GM12878 (cell line): ENCODE measurements around the gene DIPK2A. TPM values are rescaled to one million over a fixed set of nuclear protein-coding genes. Genes with fewer than 3 reads are reported as not detected.
A peak's percentile ranks its signal among the peaks of the same experiment; 100 is the strongest.

ENCODE experiments used
- ATAC-seq: fragments of 200-7000 bp; cut with Tn5 transposase; 3 replicates; pipeline ENCODE4 v1.9.1; 2020; ENCODE audit warnings: mild to moderate bottlenecking, moderate library complexity
- BruUV-seq: library from RNA; stranded (reverse); fragments of 400-500 nt; replicated peaks from 2 replicates; lab custom pipeline; 2021; lab: Mats Ljungman, UMichigan
- CTCF ChIA-PET: fragments of 300-600 bp; sonication (Branson Sonifier 250); formaldehyde crosslinking; extraction: SDS; loops from one replicate; lab custom pipeline; 2021; ENCODE audit warnings: inconsistent platforms; lab: Yijun Ruan, JAX
- POLR2A ChIA-PET: fragments of 350-600 bp; formaldehyde crosslinking; extraction: SDS; loops from one replicate; lab custom pipeline; 2021; ENCODE audit warnings: inconsistent platforms; lab: Charles Lee
- RAD21 ChIA-PET: fragments of 300-600 bp; sonication (Branson Sonifier 250); formaldehyde crosslinking; loops from one replicate; lab custom pipeline; 2023; ENCODE audit warnings: antibody characterized with exemption; ENCODE audit not compliant: unreplicated experiment; lab: Charles Lee
- SMC1A ChIA-PET: fragments of 300-600 bp; sonication (Branson Sonifier 250); formaldehyde crosslinking; loops from one replicate; lab custom pipeline; 2023; ENCODE audit not compliant: unreplicated experiment, uncharacterized antibody; lab: Charles Lee
- DNase-seq: peaks from one replicate; pipeline ENCODE4 v3.0.0-alpha.2; 2011; ENCODE audit warnings: low read depth, low spot score
- FAIRE-seq: peaks from 3 replicates; lab custom pipeline; 2011; peaks lifted over from hg19 to GRCh38; lab: Jason Lieb, UNC
- H2AFZ ChIP-seq: 2 replicates; pipeline ENCODE4 v1.6.0; 2011; ENCODE audit warnings: low read depth, low read length, control low read depth; ENCODE audit not compliant: control insufficient read depth
- H3K27ac ChIP-seq: 2 replicates; pipeline ENCODE4 v1.5.1; 2011; ENCODE audit warnings: control low read depth; ENCODE audit not compliant: control insufficient read depth, insufficient read depth
- H3K27me3 ChIP-seq, 2 experiments: replicated peaks in 1 of 2; 2 replicates each; pipeline versions ENCODE4 v1.6.0 to v1.6.1; 2011; ENCODE audit warnings: low read length in 1 of 2; ENCODE audit not compliant: control insufficient read depth in 2 of 2, insufficient read depth in 2 of 2
- H3K36me3 ChIP-seq, 2 experiments: 2 replicates each; pipeline ENCODE4 v1.5.1; 2011; ENCODE audit warnings: low read length in 1 of 2; ENCODE audit not compliant: control insufficient read depth in 2 of 2, insufficient read depth in 2 of 2
- H3K4me1 ChIP-seq: 2 replicates; pipeline ENCODE4 v1.6.1; 2011; ENCODE audit warnings: mild to moderate bottlenecking, low read length, moderate library complexity, mixed read lengths; ENCODE audit not compliant: control insufficient read depth, insufficient read depth
- H3K4me2 ChIP-seq: 2 replicates; pipeline ENCODE4 v1.6.0; 2011; ENCODE audit warnings: control low read depth; ENCODE audit not compliant: control insufficient read depth, insufficient read depth
- H3K4me3 ChIP-seq: fragments of 200-600 bp; sonication (generic); 2 replicates; pipeline ENCODE4 v1.5.1; 2016
- H3K79me2 ChIP-seq: 2 replicates; pipeline ENCODE4 v1.6.0; 2011; ENCODE audit warnings: low read length; ENCODE audit not compliant: control insufficient read depth, insufficient read depth
- H3K9ac ChIP-seq: 2 replicates; pipeline ENCODE4 v1.8.0; 2011; ENCODE audit warnings: low read length, control low read depth, mixed read lengths; ENCODE audit not compliant: control insufficient read depth, insufficient read depth
- H3K9me3 ChIP-seq: replicated peaks from 3 replicates; pipeline ENCODE4 v1.5.1; 2011; ENCODE audit warnings: mild to moderate bottlenecking, low read length; ENCODE audit not compliant: control insufficient read depth, insufficient read depth
- H4K20me1 ChIP-seq: 2 replicates; pipeline ENCODE4 v1.6.0; 2011; ENCODE audit not compliant: control insufficient read depth, insufficient read depth
- CEBPB ChIP-seq, 2 experiments: fragments of 150-350 bp in 1 of 2; IDR thresholded peaks; 2 replicates each; pipeline ENCODE4 v1.6.1; 2012 to 2014; ENCODE audit warnings: low read depth in 2 of 2, low read length in 2 of 2, borderline replicate concordance in 1 of 2, inconsistent platforms in 1 of 2
- CREB1 ChIP-seq: IDR thresholded peaks from 2 replicates; pipeline ENCODE4 v1.6.1; 2012; ENCODE audit warnings: low read depth, mild to moderate bottlenecking, inconsistent platforms
- IKZF2 ChIP-seq, 2 experiments: fragments of 450-650 bp; IDR thresholded peaks; 2 replicates each; pipeline ENCODE4 v1.6.1; 2017; ENCODE audit warnings: mild to moderate bottlenecking in 2 of 2, moderate library complexity in 2 of 2
- MXI1 ChIP-seq: fragments of 150-350 bp; IDR thresholded peaks from 2 replicates; pipeline ENCODE4 v1.6.1; 2011; ENCODE audit warnings: low read depth, mild to moderate bottlenecking, inconsistent platforms, low read length, improper control_type of control experiment
- NBN ChIP-seq: fragments of 450-650 bp; IDR thresholded peaks from 2 replicates; pipeline ENCODE4 v1.6.1; 2016
- NFXL1 ChIP-seq: fragments of 450-650 bp; IDR thresholded peaks from 2 replicates; pipeline ENCODE4 v1.6.1; 2017; ENCODE audit warnings: antibody characterized with exemption, mild to moderate bottlenecking, borderline replicate concordance
- POLR2A ChIP-seq: IDR thresholded peaks from 2 replicates; pipeline ENCODE4 v1.6.1; 2011; ENCODE audit warnings: low read depth, mild to moderate bottlenecking, low read length
- RBBP5 ChIP-seq: fragments of 200-600 bp; sonication (generic); conservative IDR thresholded peaks from 2 replicates; pipeline ENCODE4 v1.6.1; 2016
- RELA ChIP-seq: fragments of 450-650 bp; IDR thresholded peaks from 2 replicates; pipeline ENCODE4 v1.8.0; 2014; ENCODE audit warnings: borderline replicate concordance; ENCODE audit not compliant: partially characterized antibody
- SPI1 ChIP-seq: IDR thresholded peaks from 2 replicates; pipeline ENCODE4 v1.6.1; 2011; ENCODE audit warnings: low read depth, mild to moderate bottlenecking, low read length, moderate library complexity, borderline replicate concordance; ENCODE audit not compliant: insufficient read depth
- SREBF2 ChIP-seq: IDR thresholded peaks from 2 replicates; pipeline ENCODE4 v1.6.1; 2012; ENCODE audit warnings: mild to moderate bottlenecking, low read length
- TBL1XR1 ChIP-seq: IDR thresholded peaks from 2 replicates; pipeline ENCODE4 v1.6.1; 2012; ENCODE audit warnings: low read depth, low read length, improper control_type of control experiment
- ZNF274 ChIP-seq: IDR thresholded peaks from one replicate; pipeline ENCODE4 v1.8.0; 2011; ENCODE audit not compliant: insufficient read length, insufficient read depth
- WGBS: methylation state at CpG from one replicate; pipeline ENCODE4 v1.1.6; 2016; ENCODE audit warnings: low lambda C conversion rate; ENCODE audit not compliant: insufficient replicate concordance, insufficient coverage; ENCODE audit errors: missing lambda C conversion rate; 5-methylcytosine and 5-hydroxymethylcytosine counted together
- in situ Hi-C: fragments of 300-500 bp; cut with MboI; formaldehyde crosslinking; loops from 9 replicates; pipeline ENCODE4 v1.14.3; 2018; ENCODE audit warnings: mixed read lengths
- intact Hi-C: fragments of 100-400 bp; cut with micrococcal nuclease; formaldehyde crosslinking; loops from one replicate; pipeline ENCODE4 v1.14.2; 2022; ENCODE audit not compliant: unreplicated experiment
- polyA plus RNA-seq, 11 experiments: library from polyadenylated mRNA; depleted of rRNA in 4 of 11; unstranded in 6 of 11; stranded (reverse) in 5 of 11; fragments of >200 nt; fragmentation: Nextera tagmentation in 4 of 11; fragmentation: Illumina TruSeq in 1 of 11; extraction: Ambion mirVana in 4 of 11; extraction: Trizol in 1 of 11; gene quantifications; 1 replicate in 1 of 11; 2 replicates in 10 of 11; pipeline versions ENCODE4 v1.2.1 to v1.2.3, GENCODE V29; 2011 to 2016; ENCODE audit warnings: inconsistent platforms in 2 of 11, missing spikeins in 2 of 11, low read depth in 1 of 11
- total RNA-seq, 4 experiments: library from RNA; depleted of rRNA in 3 of 4; stranded (reverse); fragments of >200 nt in 3 of 4; fragmentation: Illumina TruSeq in 1 of 4; extraction: Trizol in 1 of 4; gene quantifications; 2 replicates each; pipeline versions ENCODE4 v1.2.1 to v1.2.3, GENCODE V29; 2013 to 2021
- TF ChIP-seq, protein P1 (sequence below): fragments of 450-650 bp; formaldehyde crosslinking; IDR thresholded peaks from 2 replicates; pipeline ENCODE4 v1.4.0; 2022; ENCODE audit warnings: mild to moderate bottlenecking, moderate library complexity
- TF ChIP-seq, protein P2 (sequence below): fragments of 450-650 bp; IDR thresholded peaks from 2 replicates; pipeline ENCODE4 v1.6.1; 2016; ENCODE audit warnings: mild to moderate bottlenecking

The DIPK2A gene
- total and polyA plus RNA-seq, 10 of the 15 experiments (the other 5 are each of a cell fraction or from before 2014, with no cell fraction given) = 4.6 to 36.4 (median 15.0) TPM

DNA sequence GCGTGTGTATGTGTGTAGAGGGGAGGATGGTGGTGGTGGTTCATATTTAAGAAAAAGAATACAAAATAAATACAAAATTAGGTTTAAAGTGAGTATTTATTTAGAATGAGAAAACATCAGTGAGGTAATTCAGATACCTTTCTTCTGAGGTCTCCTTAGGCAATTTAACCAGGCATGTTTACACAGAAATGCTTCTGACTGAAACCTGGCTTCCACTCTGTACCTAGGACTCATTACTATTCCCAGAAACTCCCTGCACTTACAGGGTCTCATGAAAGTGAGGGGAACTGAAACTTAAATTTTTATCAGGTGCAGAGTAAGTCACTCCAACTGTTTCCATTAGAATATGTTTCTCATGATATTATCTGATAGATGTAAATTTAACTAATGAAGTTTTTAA, 10.3 kb upstream of the DIPK2A start:
- H3K4me3 ChIP-seq = no peak overlapping the region
- ChIA-PET POLR2A (no interaction called here), SMC1A (no interaction called here), RAD21 (no interaction called here), CTCF (interaction anchor here (2.6 kb wide), 1 partner anchor 10 kb away, joined by 11 read pairs; the partner anchor contains the start of gene DIPK2A)
- no peak for FAIRE-seq
- H3K4me2 ChIP-seq = no peak overlapping the region
- no TSS peak for BruUV-seq
- no peak overlapping the region for H3K9ac ChIP-seq
- H3K27me3 ChIP-seq = no peaks in the 10 kb centered on the region
- in situ Hi-C loops = no loop called here
- DNase-seq = no peak
- peaks cover 2% of the 10 kb centered on the region; the same call in 1 of the 3 replicates for H3K9me3 ChIP-seq
- H3K27ac ChIP-seq = no peak overlapping the region
- H3K79me2 ChIP-seq = no peaks in the 10 kb centered on the region
- H3K36me3 ChIP-seq = no peaks in the 10 kb centered on the region
- H3K4me1 ChIP-seq = no peaks in the 10 kb centered on the region; the same call in 1 of the 2 replicates
- H4K20me1 ChIP-seq = no peaks in the 10 kb centered on the region
- no peak for ATAC-seq
- WGBS = 89% methylated on average over 1 of the region's 1 CpG
- intact Hi-C loops = no loop called here
- TF ChIP-seq CREB1 (no peak), IKZF2 (IDR thresholded peaks at IDR 0.05) (no peak), RBBP5 (no peak), TBL1XR1 (no peak)
- TF ChIP-seq, all 136 proteins: peak for 0
- no peak overlapping the region for H2AFZ ChIP-seq

DNA sequence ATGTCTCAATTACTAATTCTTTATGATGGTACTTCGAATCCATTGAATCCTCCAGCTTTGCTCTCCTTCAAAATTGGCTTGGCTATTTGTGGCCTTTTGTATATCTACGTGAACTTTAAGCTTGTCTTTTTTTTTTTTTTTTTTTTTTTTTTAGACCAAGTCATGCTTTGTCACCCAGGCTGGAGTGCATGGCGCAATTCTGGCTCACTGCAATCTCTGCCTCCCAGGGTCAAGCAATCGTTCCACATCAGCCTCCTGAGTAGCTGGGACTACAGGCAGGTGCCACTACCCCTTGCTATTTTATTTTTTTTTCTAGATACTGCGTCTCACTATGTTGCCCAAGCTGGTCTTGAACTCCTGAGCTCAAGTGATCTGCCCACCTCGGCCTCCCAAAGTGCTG, 7.7 kb upstream of the DIPK2A start:
- SMC1A ChIA-PET = interaction anchor here (0.6 to 1.1 kb wide), 3 partner anchors 20 to 1491 kb away, joined by 3 to 4 read pairs (median 4); no protein-coding TSS in a partner anchor
- intact Hi-C loops = no loop called here
- 38% methylated on average over 6 of the region's 6 CpGs for WGBS
- TF ChIP-seq POLR2A (no peak), ZNF274 (no peak), SREBF2 (no peak), NBN (no peak), SPI1 (no peak), CEBPB (IDR thresholded peaks at IDR 0.05; ENCODE audit: borderline replicate concordance in 1 of 2, low read depth in 2 of 2, low read length in 2 of 2) (no peak), MXI1 (no peak), RELA (no peak), NFXL1 (no peak)
- TF ChIP-seq, protein P1, sequence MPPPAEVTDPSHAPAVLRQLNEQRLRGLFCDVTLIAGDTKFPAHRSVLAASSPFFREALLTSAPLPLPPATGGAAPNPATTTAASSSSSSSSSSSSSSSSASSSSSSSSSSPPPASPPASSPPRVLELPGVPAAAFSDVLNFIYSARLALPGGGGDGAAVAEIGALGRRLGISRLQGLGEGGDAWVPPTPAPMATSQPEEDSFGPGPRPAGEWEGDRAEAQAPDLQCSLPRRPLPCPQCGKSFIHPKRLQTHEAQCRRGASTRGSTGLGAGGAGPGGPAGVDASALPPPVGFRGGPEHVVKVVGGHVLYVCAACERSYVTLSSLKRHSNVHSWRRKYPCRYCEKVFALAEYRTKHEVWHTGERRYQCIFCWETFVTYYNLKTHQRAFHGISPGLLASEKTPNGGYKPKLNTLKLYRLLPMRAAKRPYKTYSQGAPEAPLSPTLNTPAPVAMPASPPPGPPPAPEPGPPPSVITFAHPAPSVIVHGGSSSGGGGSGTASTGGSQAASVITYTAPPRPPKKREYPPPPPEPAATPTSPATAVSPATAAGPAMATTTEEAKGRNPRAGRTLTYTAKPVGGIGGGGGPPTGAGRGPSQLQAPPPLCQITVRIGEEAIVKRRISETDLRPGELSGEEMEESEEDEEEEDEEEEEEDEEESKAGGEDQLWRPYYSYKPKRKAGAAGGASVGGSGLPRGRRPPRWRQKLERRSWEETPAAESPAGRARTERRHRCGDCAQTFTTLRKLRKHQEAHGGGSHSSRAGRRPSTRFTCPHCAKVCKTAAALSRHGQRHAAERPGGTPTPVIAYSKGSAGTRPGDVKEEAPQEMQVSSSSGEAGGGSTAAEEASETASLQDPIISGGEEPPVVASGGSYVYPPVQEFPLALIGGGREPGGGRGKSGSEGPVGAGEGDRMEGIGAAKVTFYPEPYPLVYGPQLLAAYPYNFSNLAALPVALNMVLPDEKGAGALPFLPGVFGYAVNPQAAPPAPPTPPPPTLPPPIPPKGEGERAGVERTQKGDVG = no peak
- TF ChIP-seq, protein P2, sequence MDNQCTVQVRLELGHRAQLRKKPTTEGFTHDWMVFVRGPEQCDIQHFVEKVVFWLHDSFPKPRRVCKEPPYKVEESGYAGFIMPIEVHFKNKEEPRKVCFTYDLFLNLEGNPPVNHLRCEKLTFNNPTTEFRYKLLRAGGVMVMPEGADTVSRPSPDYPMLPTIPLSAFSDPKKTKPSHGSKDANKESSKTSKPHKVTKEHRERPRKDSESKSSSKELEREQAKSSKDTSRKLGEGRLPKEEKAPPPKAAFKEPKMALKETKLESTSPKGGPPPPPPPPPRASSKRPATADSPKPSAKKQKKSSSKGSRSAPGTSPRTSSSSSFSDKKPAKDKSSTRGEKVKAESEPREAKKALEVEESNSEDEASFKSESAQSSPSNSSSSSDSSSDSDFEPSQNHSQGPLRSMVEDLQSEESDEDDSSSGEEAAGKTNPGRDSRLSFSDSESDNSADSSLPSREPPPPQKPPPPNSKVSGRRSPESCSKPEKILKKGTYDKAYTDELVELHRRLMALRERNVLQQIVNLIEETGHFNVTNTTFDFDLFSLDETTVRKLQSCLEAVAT = no peak

More for the DNA sequence above, 7.7 kb upstream of the DIPK2A start:
- no peak overlapping the region for H2AFZ ChIP-seq
- no peaks in the 10 kb centered on the region for H3K27me3 ChIP-seq
- ChIA-PET POLR2A (interaction anchor here (0.6 kb wide), 2 partner anchors 11 to 39 kb away, joined by 3 read pairs; no protein-coding TSS in a partner anchor), RAD21 (no interaction called here), CTCF (interaction anchor here (0.7 to 1.3 kb wide), 2 partner anchors 14 to 64 kb away, joined by 3 to 4 read pairs; no protein-coding TSS in a partner anchor)
- H3K9ac ChIP-seq = no peak overlapping the region
- ATAC-seq (no peak), DNase-seq (no peak), FAIRE-seq (peak; percentile 13)
- no peak overlapping the region for H3K4me3 ChIP-seq
- H3K4me1 ChIP-seq = no peaks in the 10 kb centered on the region
- H3K79me2 ChIP-seq = no peaks in the 10 kb centered on the region
- BruUV-seq = no TSS peak
- in situ Hi-C loops = no loop called here
- no peak overlapping the region for H3K4me2 ChIP-seq
- peaks cover 2% of the 10 kb centered on the region; the same call in 1 of the 3 replicates for H3K9me3 ChIP-seq
- no peaks in the 10 kb centered on the region for H4K20me1 ChIP-seq
- H3K27ac ChIP-seq = no peak overlapping the region
- no peaks in the 10 kb centered on the region for H3K36me3 ChIP-seq
